Measurements from ENCODE around the gene KRT76.

KRT76 gene

GRCh38 chr12:52789637-52790426, 12.7 kb upstream of the KRT76 start:
- Histone ChIP-seq H3K27me3 (ENCODE audit: insufficient read depth, low read length, poor library complexity) (no peaks in the 10 kb centered on the region), H2BK120ac (ENCODE audit: low read depth, low read length) (no peak overlapping the region), H3K4me1 (ENCODE audit: control insufficient read depth, low read depth, low read length) (no peaks in the 10 kb centered on the region), H4K5ac (ENCODE audit: low read length) (no peak overlapping the region), H3K56ac (ENCODE audit: low read length) (no peak overlapping the region), H3K36me3 (ENCODE audit: control insufficient read depth, insufficient read depth, low read length) (no peaks in the 10 kb centered on the region), H3K79me1 (ENCODE audit: low read length) (no peaks in the 10 kb centered on the region), H2AK5ac (ENCODE audit: low read length) (no peak overlapping the region), H3K4me2 (ENCODE audit: low read length) (no peak overlapping the region), H3K4ac (ENCODE audit: low read depth, low read length) (no peak overlapping the region), H3K79me2 (ENCODE audit: control insufficient read depth, insufficient read depth, low read length) (no peaks in the 10 kb centered on the region), H2BK5ac (ENCODE audit: low read length) (no peak overlapping the region), H3K23ac (ENCODE audit: low read length) (no peak overlapping the region), H3K18ac (ENCODE audit: low read length) (no peak overlapping the region), H3K27ac (ENCODE audit: low read depth, low read length) (no peak overlapping the region), H3K9ac (ENCODE audit: low read length) (no peak overlapping the region), H4K8ac (ENCODE audit: low read depth, low read length) (no peak overlapping the region), H2BK15ac (replicated peaks; ENCODE audit: low read depth) (no peak overlapping the region), H3K4me3 (ENCODE audit: low read length) (no peak overlapping the region)
- no peak for DNase-seq
- WGBS (ENCODE audit: extremely low coverage, insufficient coverage, low lambda C conversion rate): no CpG with 5 or more reads among the region's 50 CpGs

DNA sequence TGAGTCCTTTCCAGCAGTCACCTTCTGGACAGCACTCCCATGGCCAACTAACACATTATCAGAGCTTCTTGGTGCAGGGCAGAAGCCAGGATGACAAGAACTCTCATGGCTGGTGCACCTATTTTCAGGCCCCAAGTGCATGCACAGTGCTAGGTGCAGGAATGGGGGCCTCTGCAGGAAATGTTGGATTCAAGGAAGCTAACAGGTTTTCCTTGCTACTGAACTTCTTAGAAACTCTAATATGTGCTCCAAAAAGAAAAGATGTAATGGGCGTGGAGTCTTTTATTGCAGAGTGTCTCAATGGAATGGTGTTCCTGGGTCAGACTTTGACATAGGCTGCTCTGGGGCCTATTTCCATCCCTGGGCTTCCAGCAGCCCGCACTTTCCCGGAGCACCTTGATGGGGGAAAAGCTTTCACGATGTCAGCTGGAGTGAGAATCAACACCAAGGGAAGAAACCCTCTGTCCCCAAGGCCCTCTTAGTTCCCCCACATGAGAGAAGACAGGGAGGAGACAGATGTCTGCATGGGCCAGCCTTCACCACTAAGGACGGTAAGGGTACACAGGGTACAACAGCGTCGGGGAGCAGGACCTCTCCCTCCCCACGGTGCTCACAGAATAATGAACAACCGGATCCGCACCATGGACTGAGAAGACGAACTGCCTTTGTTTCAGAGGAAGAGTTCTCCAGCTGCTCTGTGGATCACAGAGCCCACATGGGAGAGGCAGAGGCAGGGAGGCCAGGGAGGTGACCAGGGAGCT, 11.9 kb upstream of the KRT76 start:
- WGBS (ENCODE audit: extremely low coverage, insufficient coverage, low lambda C conversion rate): no CpG with 5 or more reads among the region's 11 CpGs
- no peak overlapping the region for H4K5ac ChIP-seq (ENCODE audit: low read length)

GRCh38 chr12:52788192-52788875, 11.2 kb upstream of the KRT76 start:
- H3K4me3 ChIP-seq (ENCODE audit: low read length): no peak overlapping the region
- H3K79me2 ChIP-seq (ENCODE audit: control insufficient read depth, insufficient read depth, low read length): no peaks in the 10 kb centered on the region
- no peak overlapping the region for H3K4ac ChIP-seq (ENCODE audit: low read depth, low read length)
- H3K9ac ChIP-seq (ENCODE audit: low read length): no peak overlapping the region
- no peak overlapping the region for H2AK5ac ChIP-seq (ENCODE audit: low read length)
- no peak overlapping the region for H4K5ac ChIP-seq (ENCODE audit: low read length)
- WGBS (ENCODE audit: extremely low coverage, insufficient coverage, low lambda C conversion rate): no CpG with 5 or more reads among the region's 6 CpGs
- H3K18ac ChIP-seq (ENCODE audit: low read length): no peak overlapping the region
- H2BK120ac ChIP-seq (ENCODE audit: low read depth, low read length): no peak overlapping the region
- no peaks in the 10 kb centered on the region for H3K79me1 ChIP-seq (ENCODE audit: low read length)
- H2BK15ac ChIP-seq (replicated peaks; ENCODE audit: low read depth): no peak overlapping the region
- H2BK5ac ChIP-seq (ENCODE audit: low read length): no peak overlapping the region
- no peak overlapping the region for H3K4me2 ChIP-seq (ENCODE audit: low read length)
- no peaks in the 10 kb centered on the region for H3K36me3 ChIP-seq (ENCODE audit: control insufficient read depth, insufficient read depth, low read length)
- no peak for DNase-seq
- H3K27me3 ChIP-seq (ENCODE audit: insufficient read depth, low read length, poor library complexity): no peaks in the 10 kb centered on the region
- no peak overlapping the region for H4K8ac ChIP-seq (ENCODE audit: low read depth, low read length)
- H3K23ac ChIP-seq (ENCODE audit: low read length): no peak overlapping the region
- H3K56ac ChIP-seq (ENCODE audit: low read length): no peak overlapping the region
- no peaks in the 10 kb centered on the region for H3K4me1 ChIP-seq (ENCODE audit: control insufficient read depth, low read depth, low read length)
- H3K27ac ChIP-seq (ENCODE audit: low read depth, low read length): no peak overlapping the region

More for the DNA sequence above, 11.9 kb upstream of the KRT76 start:
- Histone ChIP-seq H3K18ac (ENCODE audit: low read length) (no peak overlapping the region), H3K56ac (ENCODE audit: low read length) (no peak overlapping the region), H3K79me2 (ENCODE audit: control insufficient read depth, insufficient read depth, low read length) (no peaks in the 10 kb centered on the region), H3K27ac (ENCODE audit: low read depth, low read length) (no peak overlapping the region), H2BK15ac (replicated peaks; ENCODE audit: low read depth) (no peak overlapping the region), H3K79me1 (ENCODE audit: low read length) (no peaks in the 10 kb centered on the region), H3K9ac (ENCODE audit: low read length) (no peak overlapping the region), H2BK120ac (ENCODE audit: low read depth, low read length) (no peak overlapping the region), H3K23ac (ENCODE audit: low read length) (no peak overlapping the region), H4K8ac (ENCODE audit: low read depth, low read length) (no peak overlapping the region), H3K27me3 (ENCODE audit: insufficient read depth, low read length, poor library complexity) (no peaks in the 10 kb centered on the region), H3K4ac (ENCODE audit: low read depth, low read length) (no peak overlapping the region), H2AK5ac (ENCODE audit: low read length) (no peak overlapping the region), H3K36me3 (ENCODE audit: control insufficient read depth, insufficient read depth, low read length) (no peaks in the 10 kb centered on the region), H2BK5ac (ENCODE audit: low read length) (no peak overlapping the region), H3K4me1 (ENCODE audit: control insufficient read depth, low read depth, low read length) (no peaks in the 10 kb centered on the region), H3K4me3 (ENCODE audit: low read length) (no peak overlapping the region), H3K4me2 (ENCODE audit: low read length) (no peak overlapping the region)
- no peak for DNase-seq

DNA sequence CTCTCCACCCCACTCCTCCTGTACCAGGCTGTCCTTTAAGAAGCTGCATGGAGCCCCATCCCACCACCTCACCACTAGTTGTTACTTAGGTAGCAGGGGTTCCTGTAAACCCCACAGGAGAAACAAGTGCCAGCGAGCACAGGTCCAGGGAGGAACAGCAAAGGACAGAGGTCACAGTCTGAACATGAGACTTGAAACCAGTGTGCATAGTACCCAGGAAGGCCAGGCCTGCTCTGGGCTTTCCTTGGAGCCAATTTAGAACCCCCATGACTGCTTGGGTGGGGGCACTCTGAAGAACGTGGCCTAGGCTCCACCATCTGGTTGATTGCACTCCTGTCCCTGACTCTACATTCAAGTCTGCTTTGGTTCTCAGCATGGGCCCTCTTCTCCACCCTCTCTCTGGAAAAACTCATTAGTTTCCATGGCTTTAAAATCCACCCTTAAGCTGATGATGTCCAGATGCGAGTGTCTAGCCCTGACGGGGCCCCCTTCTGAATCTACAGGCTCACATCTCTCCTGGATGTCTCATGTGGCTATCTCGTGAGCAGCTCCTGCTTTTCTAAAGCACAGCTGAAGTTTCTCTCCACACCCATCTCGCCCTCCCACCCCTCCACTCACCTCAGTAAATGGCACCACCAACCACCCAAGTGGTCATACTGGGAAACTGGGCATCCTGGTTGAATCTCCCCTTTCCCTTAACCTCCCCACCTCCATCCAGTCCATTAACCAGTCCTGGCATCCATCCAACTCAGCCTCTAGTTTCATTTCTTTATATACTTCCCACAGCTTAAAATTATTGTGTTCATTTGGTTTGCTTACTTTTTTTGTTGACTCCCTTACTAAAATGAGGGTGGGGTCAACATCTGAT, 10.4 kb upstream of the KRT76 start:
- no peak overlapping the region for H2BK120ac ChIP-seq (ENCODE audit: low read depth, low read length)
- H4K5ac ChIP-seq (ENCODE audit: low read length): no peak overlapping the region
- H3K27me3 ChIP-seq (ENCODE audit: insufficient read depth, low read length, poor library complexity): no peaks in the 10 kb centered on the region
- H3K4me3 ChIP-seq (ENCODE audit: low read length): no peak overlapping the region
- no peak overlapping the region for H3K27ac ChIP-seq (ENCODE audit: low read depth, low read length)
- no peak overlapping the region for H3K9ac ChIP-seq (ENCODE audit: low read length)
- H3K4ac ChIP-seq (ENCODE audit: low read depth, low read length): no peak overlapping the region
- no peak overlapping the region for H3K4me2 ChIP-seq (ENCODE audit: low read length)
- no peak overlapping the region for H3K56ac ChIP-seq (ENCODE audit: low read length)
- H3K23ac ChIP-seq (ENCODE audit: low read length): no peak overlapping the region
- no peak overlapping the region for H4K8ac ChIP-seq (ENCODE audit: low read depth, low read length)
- no peak overlapping the region for H2BK15ac ChIP-seq (replicated peaks; ENCODE audit: low read depth)
- no peaks in the 10 kb centered on the region for H3K79me2 ChIP-seq (ENCODE audit: control insufficient read depth, insufficient read depth, low read length)
- H2AK5ac ChIP-seq (ENCODE audit: low read length): no peak overlapping the region
- no peak overlapping the region for H3K18ac ChIP-seq (ENCODE audit: low read length)
- H2BK5ac ChIP-seq (ENCODE audit: low read length): no peak overlapping the region
- H3K79me1 ChIP-seq (ENCODE audit: low read length): no peaks in the 10 kb centered on the region
- no CpG with 5 or more reads among the region's 6 CpGs for WGBS (ENCODE audit: extremely low coverage, insufficient coverage, low lambda C conversion rate)
- no peaks in the 10 kb centered on the region for H3K4me1 ChIP-seq (ENCODE audit: control insufficient read depth, low read depth, low read length)
- no peak for DNase-seq
- H3K36me3 ChIP-seq (ENCODE audit: control insufficient read depth, insufficient read depth, low read length): no peaks in the 10 kb centered on the region

GRCh38 chr12:52784909-52785308, 7.8 kb upstream of the KRT76 start:
- Histone ChIP-seq H3K4me1 (ENCODE audit: control insufficient read depth, low read depth, low read length) (no peaks in the 10 kb centered on the region), H3K4me3 (ENCODE audit: low read length) (no peak overlapping the region), H2BK120ac (ENCODE audit: low read depth, low read length) (no peak overlapping the region), H2AK5ac (ENCODE audit: low read length) (no peak overlapping the region), H2BK5ac (ENCODE audit: low read length) (no peak overlapping the region), H3K23ac (ENCODE audit: low read length) (no peak overlapping the region), H3K4me2 (ENCODE audit: low read length) (no peak overlapping the region), H3K79me2 (ENCODE audit: control insufficient read depth, insufficient read depth, low read length) (no peaks in the 10 kb centered on the region), H4K5ac (ENCODE audit: low read length) (no peak overlapping the region), H2BK15ac (replicated peaks; ENCODE audit: low read depth) (no peak overlapping the region), H3K27me3 (ENCODE audit: insufficient read depth, low read length, poor library complexity) (no peaks in the 10 kb centered on the region), H3K56ac (ENCODE audit: low read length) (no peak overlapping the region), H3K18ac (ENCODE audit: low read length) (no peak overlapping the region), H3K36me3 (ENCODE audit: control insufficient read depth, insufficient read depth, low read length) (no peaks in the 10 kb centered on the region), H3K4ac (ENCODE audit: low read depth, low read length) (no peak overlapping the region), H4K8ac (ENCODE audit: low read depth, low read length) (no peak overlapping the region), H3K27ac (ENCODE audit: low read depth, low read length) (no peak overlapping the region), H3K79me1 (ENCODE audit: low read length) (no peaks in the 10 kb centered on the region), H3K9ac (ENCODE audit: low read length) (no peak overlapping the region)
- DNase-seq: no peak
- no CpG with 5 or more reads among the region's 3 CpGs for WGBS (ENCODE audit: extremely low coverage, insufficient coverage, low lambda C conversion rate)

Measured in mesendoderm (in vitro differentiated cells).